HG03103 (cell line): Measurements from ENCODE around the gene KCND1.

ENCODE experiments used
- ATAC-seq: cut with Tn5 transposase; IDR thresholded peaks from one replicate; pipeline ENCODE4 v1.9.1; 2021; ENCODE audit warnings: low read depth; ENCODE audit not compliant: unreplicated experiment

Gene KCND1

GRCh38 chrX:48939524-48940228, 32.0 kb downstream of the KCND1 start:
- ATAC-seq: no peak

- ATAC-seq: peak; percentile 42
Measured at GRCh38 chrX:48938721-48939425, 32.8 kb downstream of the KCND1 start.

GRCh38 chrX:48937054-48937907, 34.4 kb downstream of the KCND1 start:
- peak; percentile 57 for ATAC-seq

GRCh38 chrX:48936429-48937053, 35.1 kb downstream of the KCND1 start:
- ATAC-seq: no peak

- ATAC-seq: no peak
Measured at GRCh38 chrX:48935301-48935670, 36.4 kb downstream of the KCND1 start.

GRCh38 chrX:48934581-48935300, 36.9 kb downstream of the KCND1 start:
- ATAC-seq: no peak

- no peak for ATAC-seq
Measured at GRCh38 chrX:48933757-48934156, 37.9 kb downstream of the KCND1 start.

GRCh38 chrX:48927736-48928382, 43.8 kb downstream of the KCND1 start:
- ATAC-seq: no peak

GRCh38 chrX:48927123-48927522, 44.5 kb downstream of the KCND1 start:
- ATAC-seq: no peak

GRCh38 chrX:48924270-48924669, 47.4 kb downstream of the KCND1 start:
- no peak for ATAC-seq

GRCh38 chrX:48923771-48924170, 47.9 kb downstream of the KCND1 start:
- no peak for ATAC-seq

GRCh38 chrX:48920718-48921104, 50.9 kb downstream of the KCND1 start:
- no peak for ATAC-seq

GRCh38 chrX:48919947-48920717, 51.5 kb downstream of the KCND1 start:
- no peak for ATAC-seq

GRCh38 chrX:48919360-48919841, 52.2 kb downstream of the KCND1 start:
- no peak for ATAC-seq

- ATAC-seq: peak; percentile 68
Measured at GRCh38 chrX:48918643-48919340, 52.9 kb downstream of the KCND1 start, which contains the start of gene PIM2. TSS of gene PIM2 (minus strand) at chrX:48919024. CDS start at chrX:48918834, 190 bp downstream.

- no peak for ATAC-seq
Measured at GRCh38 chrX:48918301-48918642, 53.4 kb downstream of the KCND1 start.

GRCh38 chrX:48917139-48918001, 54.3 kb downstream of the KCND1 start:
- ATAC-seq: peak; percentile 44
